CD14-positive monocyte (primary cell): ENCODE results near the gene METTL24. TPM values are rescaled to one million over a fixed set of nuclear protein-coding genes. Genes with fewer than 3 reads are reported as not detected.

ENCODE experiments used
- DNase-seq, 3 donors: peaks; one replicate each; pipeline ENCODE4 v3.0.0-alpha.2; 2011 to 2022
- H2AFZ ChIP-seq: 2 replicates; pipeline ENCODE4 v1.6.0; 2012; ENCODE audit warnings: mild to moderate bottlenecking, low read depth, low read length, inconsistent platforms; ENCODE audit not compliant: insufficient read depth, poor library complexity, severe bottlenecking
- H3K27ac ChIP-seq, 2 donors: 1 replicate in 1 of 2; 2 replicates in 1 of 2; pipeline ENCODE4 v1.5.1; 2012 to 2013; ENCODE audit warnings: low read length in 2 of 2, control low read depth in 1 of 2, inconsistent platforms in 1 of 2, low read depth in 1 of 2, mild to moderate bottlenecking in 1 of 2
- H3K27me3 ChIP-seq, 2 donors: one replicate each; pipeline versions ENCODE4 v1.6.0 to v1.6.1; 2011 to 2013; ENCODE audit warnings: low read length in 2 of 2; ENCODE audit not compliant: control insufficient read depth in 2 of 2, insufficient read depth in 2 of 2
- H3K36me3 ChIP-seq, 2 donors: replicated peaks in 1 of 2; 1 replicate in 1 of 2; 2 replicates in 1 of 2; pipeline versions ENCODE4 v1.5.1 to v1.6.1; 2012 to 2013; ENCODE audit warnings: low read length in 2 of 2, control low read depth in 1 of 2, inconsistent platforms in 1 of 2, mild to moderate bottlenecking in 1 of 2; ENCODE audit not compliant: insufficient read depth in 2 of 2, control insufficient read depth in 1 of 2
- H3K4me1 ChIP-seq, 2 donors: 1 replicate in 1 of 2; 2 replicates in 1 of 2; pipeline versions ENCODE4 v1.5.1 to v1.6.1; 2012 to 2013; ENCODE audit warnings: low read length in 2 of 2, control low read depth in 1 of 2, inconsistent platforms in 1 of 2, mild to moderate bottlenecking in 1 of 2, moderate library complexity in 1 of 2; ENCODE audit not compliant: insufficient read depth in 2 of 2, control insufficient read depth in 1 of 2
- H3K4me2 ChIP-seq: replicated peaks from 2 replicates; pipeline ENCODE3; 2012; ENCODE audit warnings: low read length, moderate library complexity, mild to moderate bottlenecking; ENCODE audit not compliant: poor library complexity, severe bottlenecking; ENCODE audit errors: extremely low read depth
- H3K4me3 ChIP-seq, 3 experiments: fragments of 200-600 bp in 1 of 3; sonication (generic) in 1 of 3; replicated peaks in 1 of 3; 1 replicate in 2 of 3; 2 replicates in 1 of 3; pipeline ENCODE4 v1.5.1; 2011 to 2013; ENCODE audit warnings: low read length in 3 of 3, mild to moderate bottlenecking in 3 of 3, control low read depth in 2 of 3, low read depth in 2 of 3, inconsistent platforms in 1 of 3, moderate library complexity in 1 of 3
- H3K79me2 ChIP-seq: 2 replicates; pipeline ENCODE4 v1.6.0; 2012; ENCODE audit warnings: mild to moderate bottlenecking, control low read depth, inconsistent platforms, low read length, moderate library complexity; ENCODE audit not compliant: insufficient read depth
- H3K9ac ChIP-seq: 2 replicates; pipeline ENCODE4 v1.6.0; 2017; ENCODE audit warnings: low read length, mild to moderate bottlenecking; ENCODE audit not compliant: insufficient read depth, poor library complexity, severe bottlenecking
- H3K9me3 ChIP-seq, 2 donors: replicated peaks in 1 of 2; 1 replicate in 1 of 2; 2 replicates in 1 of 2; pipeline versions ENCODE4 v1.5.1 to v1.6.1; 2012 to 2013; ENCODE audit warnings: low read length in 2 of 2, control low read depth in 1 of 2; ENCODE audit not compliant: control insufficient read depth in 1 of 2, insufficient read depth in 1 of 2
- H4K20me1 ChIP-seq: 2 replicates; pipeline ENCODE4 v1.6.0; 2012; ENCODE audit warnings: mild to moderate bottlenecking, low read length, control low read depth, moderate library complexity; ENCODE audit not compliant: insufficient read depth
- H3K27ac Mint-ChIP-seq, 7 donors: one replicate each; pipeline ENCODE4 v1.8.0; 2020; ENCODE audit warnings: mild to moderate bottlenecking in 7 of 7, mixed read lengths in 7 of 7, moderate library complexity in 6 of 7, inconsistent platforms in 2 of 7
- H3K27me3 Mint-ChIP-seq, 3 donors: one replicate each; pipeline ENCODE4 v1.8.0; 2021 to 2022; ENCODE audit warnings: low read depth in 3 of 3, mild to moderate bottlenecking in 3 of 3, mixed read lengths in 3 of 3, moderate library complexity in 3 of 3, inconsistent platforms in 1 of 3
- H3K36me3 Mint-ChIP-seq, 2 donors: one replicate each; pipeline ENCODE4 v1.8.0; 2020; ENCODE audit warnings: mixed read lengths in 2 of 2, inconsistent platforms in 1 of 2, mild to moderate bottlenecking in 1 of 2
- H3K4me1 Mint-ChIP-seq: one replicate; pipeline ENCODE4 v1.8.0; 2020; ENCODE audit warnings: mild to moderate bottlenecking, mixed read lengths
- H3K4me3 Mint-ChIP-seq, 2 donors: one replicate each; pipeline ENCODE4 v1.8.0; 2020; ENCODE audit warnings: mild to moderate bottlenecking in 2 of 2, mixed read lengths in 2 of 2, moderate library complexity in 1 of 2
- H3K9me3 Mint-ChIP-seq, 7 donors: one replicate each; pipeline ENCODE4 v1.8.0; 2020 to 2022; ENCODE audit warnings: mixed read lengths in 7 of 7, mild to moderate bottlenecking in 6 of 7, moderate library complexity in 6 of 7, inconsistent platforms in 2 of 7
- WGBS: methylation state at CpG from one replicate; pipeline ENCODE4 v1.1.5; 2013; ENCODE audit warnings: missing lambda C conversion rate; ENCODE audit not compliant: insufficient coverage; 5-methylcytosine and 5-hydroxymethylcytosine counted together
- intact Hi-C, 2 donors: fragments of 100-400 bp; cut with micrococcal nuclease; formaldehyde crosslinking; loops; one replicate each; pipeline versions ENCODE4 v1.15.0 to v1.15.1; 2023
- polyA plus RNA-seq, 3 donors: library from polyadenylated mRNA; depleted of rRNA in 1 of 3; unstranded in 2 of 3; stranded (reverse) in 1 of 3; fragments of 300-500 nt in 2 of 3; fragments of >200 nt in 1 of 3; fragmentation: Illumina TruSeq in 2 of 3; gene quantifications; 1 replicate in 2 of 3; 2 replicates in 1 of 3; pipeline ENCODE4 v1.2.3, GENCODE V29; 2012 to 2021
- TF ChIP-seq, protein P1 (sequence below): fragments of 200-600 bp; IDR thresholded peaks from one replicate; pipeline ENCODE4 v1.8.0; 2022; ENCODE audit warnings: antibody characterized with exemption, mild to moderate bottlenecking

METTL24 gene
- polyA plus RNA-seq, 3 donors, result not detected

DNA sequence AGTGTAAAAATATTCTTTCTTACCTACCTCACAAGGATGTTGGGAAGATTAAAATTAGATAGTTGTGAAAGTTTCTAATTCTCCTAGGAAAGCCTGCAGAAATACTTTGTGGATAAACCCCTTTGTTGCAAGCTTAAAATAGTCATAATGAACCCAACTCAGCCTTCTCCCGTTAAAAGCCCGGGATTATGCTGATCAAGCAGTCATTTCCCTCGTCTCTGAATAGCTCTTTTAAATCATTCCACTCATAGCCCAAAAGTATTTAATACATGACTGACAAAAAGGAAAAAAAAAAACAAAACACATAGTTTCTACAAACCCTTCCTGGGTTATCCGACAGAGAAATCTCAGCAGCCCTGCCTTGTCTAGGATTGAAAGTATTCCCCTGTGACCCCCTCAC, 10.9 kb upstream of the METTL24 start:
- no peak for DNase-seq
- Histone ChIP-seq H3K4me1 (no peaks in the 10 kb centered on the region), H4K20me1 (no peaks in the 10 kb centered on the region), H3K79me2 (no peaks in the 10 kb centered on the region), H3K27me3 (peaks cover 0 to 4% of the 10 kb centered on the region in 2 donors), H3K9me3 (no peaks in the 10 kb centered on the region), H3K4me2 (no peak overlapping the region), H3K36me3 (no peaks in the 10 kb centered on the region), H3K9ac (no peak overlapping the region), H2AFZ (no peak overlapping the region), H3K4me3 (no peak overlapping the region), H3K27ac (no peak overlapping the region)
- Mint-ChIP-seq H3K36me3 (no peaks in the 10 kb centered on the region), H3K4me3 (no peak overlapping the region), H3K27me3 (peaks cover 6 to 7% (median 6%) of the 10 kb centered on the region in 3 donors), H3K9me3 (no peaks in the 10 kb centered on the region), H3K4me1 (no peaks in the 10 kb centered on the region), H3K27ac (no peak overlapping the region)
- intact Hi-C loops, result no loop called here
- TF ChIP-seq, protein P1, sequence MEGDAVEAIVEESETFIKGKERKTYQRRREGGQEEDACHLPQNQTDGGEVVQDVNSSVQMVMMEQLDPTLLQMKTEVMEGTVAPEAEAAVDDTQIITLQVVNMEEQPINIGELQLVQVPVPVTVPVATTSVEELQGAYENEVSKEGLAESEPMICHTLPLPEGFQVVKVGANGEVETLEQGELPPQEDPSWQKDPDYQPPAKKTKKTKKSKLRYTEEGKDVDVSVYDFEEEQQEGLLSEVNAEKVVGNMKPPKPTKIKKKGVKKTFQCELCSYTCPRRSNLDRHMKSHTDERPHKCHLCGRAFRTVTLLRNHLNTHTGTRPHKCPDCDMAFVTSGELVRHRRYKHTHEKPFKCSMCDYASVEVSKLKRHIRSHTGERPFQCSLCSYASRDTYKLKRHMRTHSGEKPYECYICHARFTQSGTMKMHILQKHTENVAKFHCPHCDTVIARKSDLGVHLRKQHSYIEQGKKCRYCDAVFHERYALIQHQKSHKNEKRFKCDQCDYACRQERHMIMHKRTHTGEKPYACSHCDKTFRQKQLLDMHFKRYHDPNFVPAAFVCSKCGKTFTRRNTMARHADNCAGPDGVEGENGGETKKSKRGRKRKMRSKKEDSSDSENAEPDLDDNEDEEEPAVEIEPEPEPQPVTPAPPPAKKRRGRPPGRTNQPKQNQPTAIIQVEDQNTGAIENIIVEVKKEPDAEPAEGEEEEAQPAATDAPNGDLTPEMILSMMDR, result no peak
- WGBS, result 100% methylated on average over 2 of the region's 4 CpGs

DNA sequence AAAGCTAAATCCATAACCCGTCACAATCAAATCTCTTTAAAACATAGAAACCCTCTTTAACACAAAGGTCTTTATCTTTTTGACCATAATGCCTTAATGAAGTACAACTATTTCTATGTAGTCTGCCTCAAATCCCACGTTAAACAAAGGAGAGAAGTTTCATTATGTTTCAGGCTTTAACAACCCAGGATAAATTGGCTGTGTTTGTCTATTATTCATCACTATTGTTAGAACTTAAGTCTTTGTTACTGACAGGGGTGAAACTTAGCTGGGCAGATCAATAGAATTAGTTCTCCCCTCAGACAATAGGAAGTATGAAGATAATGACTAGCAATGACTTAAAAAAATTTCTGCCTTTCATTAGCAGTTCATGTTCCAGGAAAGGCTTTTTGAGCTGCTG, 10.1 kb upstream of the METTL24 start:
- TF ChIP-seq, protein P1, result no peak
- H3K9me3 Mint-ChIP-seq, result no peaks in the 10 kb centered on the region
- H3K4me1 ChIP-seq, result no peaks in the 10 kb centered on the region

More for the DNA sequence above, 10.1 kb upstream of the METTL24 start:
- intact Hi-C loops, result no loop called here
- Histone ChIP-seq H3K4me2 (no peak overlapping the region), H3K27me3 (peaks cover 0 to 4% of the 10 kb centered on the region in 2 donors), H3K79me2 (no peaks in the 10 kb centered on the region), H3K4me3 (no peak overlapping the region), H4K20me1 (no peaks in the 10 kb centered on the region), H2AFZ (no peak overlapping the region), H3K27ac (no peak overlapping the region), H3K9me3 (no peaks in the 10 kb centered on the region), H3K36me3 (no peaks in the 10 kb centered on the region), H3K9ac (no peak overlapping the region)
- H3K27ac Mint-ChIP-seq, result no peak overlapping the region
- DNase-seq, result no peak
- WGBS, result no CpG with 5 or more reads among the region's 2 CpGs
- H3K36me3 Mint-ChIP-seq, result no peaks in the 10 kb centered on the region
- no peaks in the 10 kb centered on the region for H3K4me1 Mint-ChIP-seq
- H3K27me3 Mint-ChIP-seq, result peaks cover 6 to 7% (median 6%) of the 10 kb centered on the region in 3 donors
- H3K4me3 Mint-ChIP-seq, result no peak overlapping the region
